ENCODE results near the gene S100A5. TPM values are rescaled to one million over a fixed set of nuclear protein-coding genes. Genes with fewer than 3 reads are reported as not detected.

Gene S100A5
- total RNA-seq, 1 donor from 2014 or later, result not detected

DNA sequence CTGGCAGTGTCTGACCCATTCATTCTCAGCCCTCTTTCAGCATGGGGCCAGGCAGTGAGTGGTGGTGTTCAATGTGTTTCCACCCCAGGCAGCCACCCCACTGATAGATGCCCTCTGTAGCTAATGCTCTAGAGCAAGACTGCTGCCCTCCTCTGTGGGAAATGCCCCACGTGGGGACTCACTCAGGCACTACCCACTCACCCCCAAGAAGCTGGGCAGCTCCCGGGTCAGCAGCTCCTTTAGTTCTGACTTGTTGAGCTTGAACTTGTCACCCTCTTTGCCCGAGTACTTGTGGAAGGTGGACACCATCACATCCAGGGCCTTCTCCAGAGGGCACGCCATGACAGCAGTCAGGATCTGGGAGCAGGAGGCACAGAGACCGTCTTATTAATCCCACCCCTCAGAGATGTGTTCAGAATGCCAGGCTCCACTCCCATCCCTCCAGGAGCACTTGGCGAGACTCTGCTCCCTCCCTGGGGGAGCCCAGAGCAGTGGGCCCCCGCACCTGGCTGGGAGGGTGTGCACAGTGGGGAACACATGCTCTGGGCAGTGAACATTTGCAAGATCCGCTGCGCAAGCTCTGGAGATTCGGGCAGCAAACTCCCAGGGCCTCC is 3.8 kb upstream of the S100A5 start:
- TF ChIP-seq, protein P1, sequence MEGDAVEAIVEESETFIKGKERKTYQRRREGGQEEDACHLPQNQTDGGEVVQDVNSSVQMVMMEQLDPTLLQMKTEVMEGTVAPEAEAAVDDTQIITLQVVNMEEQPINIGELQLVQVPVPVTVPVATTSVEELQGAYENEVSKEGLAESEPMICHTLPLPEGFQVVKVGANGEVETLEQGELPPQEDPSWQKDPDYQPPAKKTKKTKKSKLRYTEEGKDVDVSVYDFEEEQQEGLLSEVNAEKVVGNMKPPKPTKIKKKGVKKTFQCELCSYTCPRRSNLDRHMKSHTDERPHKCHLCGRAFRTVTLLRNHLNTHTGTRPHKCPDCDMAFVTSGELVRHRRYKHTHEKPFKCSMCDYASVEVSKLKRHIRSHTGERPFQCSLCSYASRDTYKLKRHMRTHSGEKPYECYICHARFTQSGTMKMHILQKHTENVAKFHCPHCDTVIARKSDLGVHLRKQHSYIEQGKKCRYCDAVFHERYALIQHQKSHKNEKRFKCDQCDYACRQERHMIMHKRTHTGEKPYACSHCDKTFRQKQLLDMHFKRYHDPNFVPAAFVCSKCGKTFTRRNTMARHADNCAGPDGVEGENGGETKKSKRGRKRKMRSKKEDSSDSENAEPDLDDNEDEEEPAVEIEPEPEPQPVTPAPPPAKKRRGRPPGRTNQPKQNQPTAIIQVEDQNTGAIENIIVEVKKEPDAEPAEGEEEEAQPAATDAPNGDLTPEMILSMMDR (conservative IDR thresholded peaks at IDR 0.05), result no peak
- peak overlapping the region; percentile 99 for H3K27ac Mint-ChIP-seq
- H3K9me3 Mint-ChIP-seq, result no peaks in the 10 kb centered on the region
- H3K27me3 Mint-ChIP-seq, result no peaks in the 10 kb centered on the region
- DNase-seq (ENCODE audit: extremely low spot score, unreplicated experiment), result no peak
- H3K36me3 Mint-ChIP-seq, result no peaks in the 10 kb centered on the region
- peak overlapping the region; percentile 88 for H3K4me3 Mint-ChIP-seq
- H3K4me1 Mint-ChIP-seq (ENCODE audit: unreplicated experiment), result peaks cover 58% of the 10 kb centered on the region

DNA sequence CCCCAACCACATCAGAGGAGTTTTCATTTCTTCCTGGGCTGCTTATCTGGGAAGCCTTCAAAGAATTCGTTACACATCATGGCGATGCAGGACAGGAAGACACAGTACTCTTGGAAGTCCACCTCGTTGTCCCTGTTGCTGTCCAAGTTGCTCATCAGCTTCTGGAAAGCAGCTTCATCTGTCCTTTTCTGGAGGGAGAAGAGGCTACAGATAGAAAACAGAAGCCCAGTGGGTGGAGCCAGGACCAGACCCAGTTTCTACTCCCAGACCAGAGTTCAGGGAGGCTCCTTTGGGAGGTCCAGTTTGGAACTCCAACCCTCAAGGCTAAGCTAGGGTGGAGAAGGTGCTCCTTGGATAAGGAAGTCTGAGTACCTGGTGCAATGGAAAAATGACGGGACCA is 3.0 kb upstream of the S100A5 start:
- Mint-ChIP-seq H3K4me3 (peak overlapping the region; percentile 88), H3K27ac (peak overlapping the region; percentile 99), H3K9me3 (no peaks in the 10 kb centered on the region), H3K4me1 (ENCODE audit: unreplicated experiment) (peaks cover 53% of the 10 kb centered on the region), H3K27me3 (no peaks in the 10 kb centered on the region), H3K36me3 (no peaks in the 10 kb centered on the region)
- TF ChIP-seq, protein P1 (conservative IDR thresholded peaks at IDR 0.05), result no peak
- no peak for DNase-seq (ENCODE audit: extremely low spot score, unreplicated experiment)

GRCh38 chr1:153542956-153543711 is 2.4 kb upstream of the S100A5 start:
- no peaks in the 10 kb centered on the region for H3K9me3 Mint-ChIP-seq
- TF ChIP-seq, protein P1 (conservative IDR thresholded peaks at IDR 0.05), result no peak
- peaks cover 49% of the 10 kb centered on the region for H3K4me1 Mint-ChIP-seq (ENCODE audit: unreplicated experiment)
- no peaks in the 10 kb centered on the region for H3K27me3 Mint-ChIP-seq
- no peak for DNase-seq (ENCODE audit: extremely low spot score, unreplicated experiment)
- no peaks in the 10 kb centered on the region for H3K36me3 Mint-ChIP-seq
- peak overlapping the region; percentile 88 for H3K4me3 Mint-ChIP-seq
- H3K27ac Mint-ChIP-seq, result peak overlapping the region; percentile 99

- Mint-ChIP-seq H3K36me3 (no peaks in the 10 kb centered on the region), H3K27ac (peak overlapping the region; percentile 99), H3K4me3 (peak overlapping the region; percentile 65), H3K4me1 (ENCODE audit: unreplicated experiment) (peaks cover 49% of the 10 kb centered on the region), H3K9me3 (no peaks in the 10 kb centered on the region), H3K27me3 (no peaks in the 10 kb centered on the region)
- TF ChIP-seq, protein P1 (conservative IDR thresholded peaks at IDR 0.05), result no peak
- DNase-seq (ENCODE audit: extremely low spot score, unreplicated experiment), result no peak
Observed at GRCh38 chr1:153541641-153542590, 1.2 kb upstream of the S100A5 start.

GRCh38 chr1:153539395-153540093 is 1.2 kb downstream of the S100A5 start:
- TF ChIP-seq, protein P1 (conservative IDR thresholded peaks at IDR 0.05), result no peak

More at GRCh38 chr1:153539395-153540093, 1.2 kb downstream of the S100A5 start:
- DNase-seq (ENCODE audit: extremely low spot score, unreplicated experiment), result no peak
- H3K4me3 Mint-ChIP-seq, result peak overlapping the region; percentile 12
- H3K4me1 Mint-ChIP-seq (ENCODE audit: unreplicated experiment), result peaks cover 35% of the 10 kb centered on the region
- no peaks in the 10 kb centered on the region for H3K36me3 Mint-ChIP-seq
- H3K9me3 Mint-ChIP-seq, result peaks cover 3% of the 10 kb centered on the region
- peak overlapping the region; percentile 44 for H3K27ac Mint-ChIP-seq
- H3K27me3 Mint-ChIP-seq, result no peaks in the 10 kb centered on the region

Measured in type B pancreatic cell (in vitro differentiated cells).